Measurements from ENCODE around the gene CSRP2. TPM values are rescaled to one million over a fixed set of nuclear protein-coding genes. Genes with fewer than 3 reads are reported as not detected.

CSRP2 gene
- total RNA-seq, 4 donors from 2014 or later, result 5.0 to 28.6 (median 18.4) TPM

DNA sequence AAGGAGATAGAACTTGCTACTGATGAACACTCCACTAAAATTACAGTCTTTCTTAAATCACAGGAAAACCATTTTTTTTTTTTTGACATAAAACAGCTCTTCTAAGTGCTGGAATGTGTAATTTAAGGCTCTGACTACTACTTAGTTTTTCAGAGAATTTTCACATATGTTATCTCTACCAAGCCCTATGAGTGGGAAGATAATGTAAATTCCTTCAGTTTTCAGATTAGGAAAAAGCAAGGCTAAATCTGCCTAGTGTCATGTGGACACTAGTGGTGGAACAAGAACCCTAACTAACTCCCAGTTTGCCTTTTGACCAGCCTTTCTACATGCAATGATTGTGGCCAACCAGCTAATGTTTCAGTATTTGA, 37.3 kb upstream of the CSRP2 start:
- no peak for TF ChIP-seq POLR2A (IDR thresholded peaks at IDR 0.05)
- Histone ChIP-seq H3K27ac (peak overlapping the region in 2 of 4 donors; percentile 17 to 33), H3K4me1 (peaks cover 0 to 20% (median 0%) of the 10 kb centered on the region in 4 donors), H3K4me3 (no peak overlapping the region), H3K27me3 (no peaks in the 10 kb centered on the region), H3K36me3 (no peaks in the 10 kb centered on the region), H3K9me3 (no peaks in the 10 kb centered on the region)
- DNase-seq (ENCODE audit: low spot score in 2 of 2), result no peak

DNA sequence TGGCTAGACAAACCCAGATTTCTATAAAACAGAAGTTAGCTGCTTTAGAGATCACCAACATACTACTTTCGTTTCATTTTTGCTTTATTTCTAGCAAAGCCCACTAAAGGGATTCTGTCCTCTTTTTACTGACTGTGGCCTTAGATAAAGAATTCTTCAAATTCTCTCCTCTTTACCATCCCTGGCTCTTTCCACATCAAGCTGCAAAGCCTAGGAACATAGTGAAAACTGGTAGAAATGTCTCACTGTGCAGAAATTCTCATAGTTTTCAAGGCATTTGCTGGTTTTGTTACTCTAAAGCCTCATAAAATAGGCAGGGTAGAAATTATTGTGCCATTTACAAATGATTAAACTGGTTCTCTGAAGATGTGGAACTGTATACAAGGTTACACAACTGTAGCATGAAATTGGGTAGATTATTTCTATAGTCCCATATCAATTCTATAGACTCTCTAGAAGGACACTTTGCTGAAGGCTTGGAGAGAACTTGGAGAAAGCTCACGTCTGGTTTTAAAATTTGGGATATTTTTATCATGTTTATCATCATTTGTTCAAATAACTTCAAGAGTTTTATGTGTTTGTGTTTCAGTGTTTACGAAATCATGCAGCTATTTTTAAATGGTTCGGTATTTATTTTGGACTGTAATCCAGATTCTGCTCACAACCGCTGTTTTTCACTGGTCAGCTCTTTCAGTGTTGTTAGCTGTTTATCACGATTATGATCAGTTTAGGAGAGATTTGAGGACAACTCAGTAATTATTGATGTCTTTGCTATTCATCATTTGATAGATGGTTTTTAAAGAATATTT, 36.7 kb upstream of the CSRP2 start:
- TF ChIP-seq EP300 (IDR thresholded peaks at IDR 0.05), result no peak
- no peak for TF ChIP-seq POLR2A (IDR thresholded peaks at IDR 0.05)
- TF ChIP-seq, protein P1, sequence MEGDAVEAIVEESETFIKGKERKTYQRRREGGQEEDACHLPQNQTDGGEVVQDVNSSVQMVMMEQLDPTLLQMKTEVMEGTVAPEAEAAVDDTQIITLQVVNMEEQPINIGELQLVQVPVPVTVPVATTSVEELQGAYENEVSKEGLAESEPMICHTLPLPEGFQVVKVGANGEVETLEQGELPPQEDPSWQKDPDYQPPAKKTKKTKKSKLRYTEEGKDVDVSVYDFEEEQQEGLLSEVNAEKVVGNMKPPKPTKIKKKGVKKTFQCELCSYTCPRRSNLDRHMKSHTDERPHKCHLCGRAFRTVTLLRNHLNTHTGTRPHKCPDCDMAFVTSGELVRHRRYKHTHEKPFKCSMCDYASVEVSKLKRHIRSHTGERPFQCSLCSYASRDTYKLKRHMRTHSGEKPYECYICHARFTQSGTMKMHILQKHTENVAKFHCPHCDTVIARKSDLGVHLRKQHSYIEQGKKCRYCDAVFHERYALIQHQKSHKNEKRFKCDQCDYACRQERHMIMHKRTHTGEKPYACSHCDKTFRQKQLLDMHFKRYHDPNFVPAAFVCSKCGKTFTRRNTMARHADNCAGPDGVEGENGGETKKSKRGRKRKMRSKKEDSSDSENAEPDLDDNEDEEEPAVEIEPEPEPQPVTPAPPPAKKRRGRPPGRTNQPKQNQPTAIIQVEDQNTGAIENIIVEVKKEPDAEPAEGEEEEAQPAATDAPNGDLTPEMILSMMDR (IDR thresholded peaks at IDR 0.05), result no peak
- DNase-seq (ENCODE audit: low spot score in 2 of 2), result no peak
- H3K27me3 ChIP-seq, result no peaks in the 10 kb centered on the region
- WGBS, 2 donors, result 37 to 55% methylated on average over 6 of the region's 6 CpGs
- no peak overlapping the region for H3K4me3 ChIP-seq
- peak overlapping the region in 2 of 4 donors; percentile 28 to 33 for H3K27ac ChIP-seq
- no peaks in the 10 kb centered on the region for H3K9me3 ChIP-seq
- no peaks in the 10 kb centered on the region for H3K36me3 ChIP-seq
- peaks cover 0 to 20% (median 0%) of the 10 kb centered on the region in 4 donors for H3K4me1 ChIP-seq

DNA sequence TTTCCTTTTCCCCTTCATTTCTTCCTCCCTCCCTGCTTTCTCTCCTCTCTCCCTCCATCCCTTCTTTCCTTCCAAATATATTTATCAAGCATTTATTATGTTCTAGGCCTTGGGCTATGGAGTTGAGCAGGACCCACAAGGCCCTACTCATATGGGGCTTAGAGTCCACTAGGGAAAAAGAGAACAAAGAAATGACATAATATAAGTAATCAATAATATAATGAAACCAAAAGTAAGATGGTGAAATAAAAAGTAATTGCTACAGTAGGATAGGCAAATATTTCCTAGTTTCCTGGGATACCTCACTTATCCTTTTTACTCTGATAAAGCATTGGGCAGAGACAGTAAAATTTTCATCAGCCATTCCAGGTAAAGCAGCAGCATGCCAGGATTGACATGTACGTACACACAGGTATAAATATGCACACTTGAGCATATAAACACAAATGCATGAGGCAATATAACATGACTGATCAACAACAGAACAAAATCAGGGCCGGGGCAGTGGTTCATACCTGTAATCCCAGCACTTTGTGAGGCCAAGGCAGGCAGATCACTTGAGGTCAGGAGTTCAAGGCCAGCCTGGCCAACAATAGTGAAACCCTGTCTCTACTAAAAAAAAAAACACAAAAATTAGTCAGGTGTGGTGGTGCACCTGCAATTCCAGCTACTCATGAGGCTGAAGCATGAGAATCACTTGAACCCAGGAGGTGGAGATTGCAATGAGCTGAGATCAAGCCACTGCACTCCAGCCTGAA, 35.5 kb upstream of the CSRP2 start:
- Histone ChIP-seq H3K27me3 (no peaks in the 10 kb centered on the region), H3K36me3 (no peaks in the 10 kb centered on the region), H3K4me1 (peaks cover 0 to 20% (median 0%) of the 10 kb centered on the region in 4 donors), H3K9me3 (no peaks in the 10 kb centered on the region), H3K4me3 (no peak overlapping the region), H3K27ac (no peak overlapping the region)
- no peak for DNase-seq (ENCODE audit: low spot score in 2 of 2)
- TF ChIP-seq POLR2A (IDR thresholded peaks at IDR 0.05) (no peak), EP300 (IDR thresholded peaks at IDR 0.05) (no peak)
- TF ChIP-seq, protein P1 (IDR thresholded peaks at IDR 0.05), result no peak
- WGBS, 2 donors, result 95 to 98% methylated on average over 2 of the region's 2 CpGs

DNA sequence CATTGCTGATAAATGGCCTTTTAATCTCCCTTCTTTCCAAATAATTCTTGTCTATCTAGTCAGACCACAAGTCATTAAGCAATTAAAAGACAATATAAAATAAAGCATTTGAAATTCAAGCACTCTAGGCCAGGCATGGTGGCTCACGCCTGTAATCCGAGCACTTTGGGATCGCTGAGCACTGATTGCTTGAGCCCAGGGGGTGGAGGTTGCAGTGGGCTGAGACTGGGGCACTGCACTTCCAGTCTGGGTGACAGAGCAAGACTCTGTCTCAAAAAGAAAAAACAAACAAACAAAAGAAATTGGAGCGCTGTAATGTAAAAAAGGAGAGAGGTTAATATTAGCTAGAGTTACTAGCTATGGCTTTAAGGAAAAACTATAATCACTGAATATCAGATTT, 30.5 kb upstream of the CSRP2 start:
- H3K4me3 ChIP-seq, result no peak overlapping the region
- 72 to 76% methylated on average over 4 of the region's 4 CpGs for WGBS, 2 donors
- H3K27ac ChIP-seq, result no peak overlapping the region
- no peaks in the 10 kb centered on the region for H3K9me3 ChIP-seq
- no peaks in the 10 kb centered on the region for H3K27me3 ChIP-seq
- TF ChIP-seq, protein P1 (IDR thresholded peaks at IDR 0.05), result no peak
- no peak for TF ChIP-seq POLR2A (IDR thresholded peaks at IDR 0.05)
- TF ChIP-seq EP300 (IDR thresholded peaks at IDR 0.05), result no peak
- H3K36me3 ChIP-seq, result no peaks in the 10 kb centered on the region
- no peak for DNase-seq (ENCODE audit: low spot score in 2 of 2)
- H3K4me1 ChIP-seq, result peaks cover 0 to 1% (median 0%) of the 10 kb centered on the region in 4 donors

DNA sequence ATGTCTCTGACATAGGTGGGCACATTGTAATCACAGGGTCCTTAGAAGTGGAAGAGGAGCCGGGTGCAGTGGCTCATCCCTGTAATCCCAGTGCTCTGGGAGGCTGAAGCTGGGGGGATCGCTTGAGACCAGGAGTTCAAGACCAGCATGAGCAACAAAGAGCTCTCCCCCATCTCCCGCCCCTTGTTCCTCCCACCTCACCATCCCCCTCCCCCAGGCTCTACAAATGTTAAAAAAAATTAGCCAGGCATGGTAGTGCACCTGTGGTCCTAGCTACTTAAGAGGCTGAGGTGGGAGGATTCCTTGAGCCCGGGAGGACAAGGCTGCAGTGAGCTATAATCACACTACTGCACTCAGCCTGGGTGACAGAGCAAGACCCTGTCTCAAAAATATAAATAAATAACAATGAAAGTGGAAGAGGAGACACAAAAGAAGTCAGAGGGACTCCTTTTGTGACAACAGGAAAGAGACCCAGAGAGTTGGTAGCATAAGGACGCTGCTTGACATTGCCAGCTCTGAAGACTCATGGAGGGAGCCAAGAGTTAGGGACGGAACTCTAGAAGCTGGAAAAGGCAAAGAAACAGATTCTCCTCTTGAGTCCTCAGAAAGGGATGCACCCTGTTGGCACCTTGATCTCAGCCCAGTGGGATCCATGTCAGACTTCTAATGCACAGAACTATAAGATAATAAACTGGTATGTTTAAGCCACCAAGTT, 29.6 kb upstream of the CSRP2 start:
- H3K27me3 ChIP-seq, result no peaks in the 10 kb centered on the region
- 79 to 83% methylated on average over 5 of the region's 6 CpGs for WGBS, 2 donors
- TF ChIP-seq POLR2A (IDR thresholded peaks at IDR 0.05) (no peak), EP300 (IDR thresholded peaks at IDR 0.05) (no peak)
- TF ChIP-seq, protein P1 (IDR thresholded peaks at IDR 0.05), result no peak

More for the DNA sequence above, 29.6 kb upstream of the CSRP2 start:
- H3K4me3 ChIP-seq, result no peak overlapping the region
- H3K36me3 ChIP-seq, result no peaks in the 10 kb centered on the region
- no peaks in the 10 kb centered on the region for H3K9me3 ChIP-seq
- no peak for DNase-seq (ENCODE audit: low spot score in 2 of 2)
- no peak overlapping the region for H3K27ac ChIP-seq
- H3K4me1 ChIP-seq, result no peaks in the 10 kb centered on the region

Data from tibial nerve (tissue), 4 donors.